Measurements from ENCODE around the gene JPH2.

Gene JPH2

DNA sequence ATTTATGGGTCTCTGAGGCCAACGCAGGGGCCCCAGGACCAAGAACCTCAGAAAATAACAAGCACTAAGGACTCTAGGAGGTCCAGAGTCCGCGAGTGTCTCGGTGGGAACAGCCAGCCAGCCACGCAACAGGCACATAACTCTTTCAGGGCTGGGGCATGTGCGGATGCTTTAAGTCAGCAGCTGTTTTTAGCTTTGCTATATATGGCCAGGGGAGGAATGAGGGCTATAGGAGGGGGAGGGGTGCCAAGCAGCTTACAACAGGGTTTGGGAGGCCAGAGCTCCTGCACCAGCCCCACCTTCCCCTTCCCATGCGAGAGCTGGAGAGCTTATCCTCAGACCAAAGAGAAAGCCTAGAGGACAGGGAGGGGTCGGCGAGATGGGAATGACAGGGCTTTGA is 6.2 kb downstream of the JPH2 start:
- Histone ChIP-seq H3K4me3 (ENCODE audit: low read length) (peak overlapping the region; percentile 23), H3K4me1 (ENCODE audit: control insufficient read depth, insufficient read depth, low read length) (peaks cover 41% of the 10 kb centered on the region), H3K27ac (ENCODE audit: low read depth, low read length) (peak overlapping the region; percentile 96)

GRCh38 chr20:44176833-44177534 is 10.0 kb downstream of the JPH2 start:
- Histone ChIP-seq H3K9ac (ENCODE audit: low read length) (no peak overlapping the region), H3K4me1 (ENCODE audit: control insufficient read depth, insufficient read depth, low read length) (peaks cover 49% of the 10 kb centered on the region), H3K4me3 (ENCODE audit: low read length) (no peak overlapping the region)

More for the DNA sequence above, 6.2 kb downstream of the JPH2 start:
- no peaks in the 10 kb centered on the region for H3K27me3 ChIP-seq (ENCODE audit: control insufficient read depth, insufficient read depth, low read length)
- H3K9ac ChIP-seq (ENCODE audit: low read length), result no peak overlapping the region
- no peaks in the 10 kb centered on the region for H3K36me3 ChIP-seq (ENCODE audit: control insufficient read depth, insufficient read depth, low read length)

DNA sequence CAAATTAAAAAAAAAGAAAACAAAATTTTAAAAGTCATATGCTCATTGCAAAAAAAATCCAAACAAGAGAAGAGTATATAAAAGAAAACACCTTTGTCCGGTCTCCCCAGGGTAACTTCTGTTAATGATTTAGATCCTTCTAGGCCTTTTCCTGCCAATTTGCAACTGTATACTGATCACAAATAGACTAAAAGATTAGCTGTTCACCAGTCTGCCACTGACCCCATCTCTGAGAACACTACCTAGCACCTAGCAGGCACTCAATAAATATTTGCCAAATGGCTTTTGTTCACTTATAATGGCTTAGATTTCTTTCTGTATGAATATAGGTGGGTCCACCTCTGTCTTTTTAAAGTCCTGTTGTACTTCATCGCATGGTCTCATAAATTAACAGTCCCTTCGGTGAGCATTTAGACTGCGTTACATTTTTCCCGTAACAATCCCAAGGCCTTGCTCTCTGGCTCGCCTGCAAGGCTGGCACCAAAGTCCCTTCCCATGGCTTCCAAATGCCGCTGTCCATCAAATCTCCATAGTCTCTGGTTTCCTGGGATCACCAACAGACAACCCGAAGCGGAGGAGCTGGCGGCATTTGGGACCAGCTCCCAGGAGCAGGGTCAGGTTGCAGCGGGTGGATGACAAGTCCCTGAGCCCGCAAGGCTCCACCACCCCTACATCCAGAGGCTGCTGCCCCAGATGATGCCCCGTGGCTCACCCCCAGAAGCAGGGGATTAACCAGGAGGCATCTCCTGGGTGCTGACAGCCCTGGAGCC is 11.8 kb downstream of the JPH2 start:
- Histone ChIP-seq H3K27ac (ENCODE audit: low read depth, low read length) (peak overlapping the region; percentile 78), H3K4me3 (ENCODE audit: low read length) (no peak overlapping the region)

More at GRCh38 chr20:44176833-44177534, 10.0 kb downstream of the JPH2 start:
- Histone ChIP-seq H3K27ac (ENCODE audit: low read depth, low read length) (peak overlapping the region; percentile 96), H3K27me3 (ENCODE audit: control insufficient read depth, insufficient read depth, low read length) (no peaks in the 10 kb centered on the region), H3K36me3 (ENCODE audit: control insufficient read depth, insufficient read depth, low read length) (peaks cover 3% of the 10 kb centered on the region)

GRCh38 chr20:44173846-44174245 is 13.1 kb downstream of the JPH2 start:
- Histone ChIP-seq H3K36me3 (ENCODE audit: control insufficient read depth, insufficient read depth, low read length) (peaks cover 3% of the 10 kb centered on the region), H3K27me3 (ENCODE audit: control insufficient read depth, insufficient read depth, low read length) (no peaks in the 10 kb centered on the region), H3K4me1 (ENCODE audit: control insufficient read depth, insufficient read depth, low read length) (peaks cover 40% of the 10 kb centered on the region), H3K9ac (ENCODE audit: low read length) (no peak overlapping the region), H3K4me3 (ENCODE audit: low read length) (no peak overlapping the region), H3K27ac (ENCODE audit: low read depth, low read length) (peak overlapping the region; percentile 34)

More for the DNA sequence above, 11.8 kb downstream of the JPH2 start:
- H3K9ac ChIP-seq (ENCODE audit: low read length), result no peak overlapping the region
- H3K27me3 ChIP-seq (ENCODE audit: control insufficient read depth, insufficient read depth, low read length), result no peaks in the 10 kb centered on the region
- peaks cover 49% of the 10 kb centered on the region for H3K4me1 ChIP-seq (ENCODE audit: control insufficient read depth, insufficient read depth, low read length)
- peaks cover 3% of the 10 kb centered on the region for H3K36me3 ChIP-seq (ENCODE audit: control insufficient read depth, insufficient read depth, low read length)

- peak overlapping the region; percentile 27 for H3K27ac ChIP-seq (ENCODE audit: low read depth, low read length)
- peaks cover 3% of the 10 kb centered on the region for H3K36me3 ChIP-seq (ENCODE audit: control insufficient read depth, insufficient read depth, low read length)
- H3K4me1 ChIP-seq (ENCODE audit: control insufficient read depth, insufficient read depth, low read length), result peaks cover 41% of the 10 kb centered on the region
Observed at GRCh38 chr20:44173116-44173515, 13.9 kb downstream of the JPH2 start.

DNA sequence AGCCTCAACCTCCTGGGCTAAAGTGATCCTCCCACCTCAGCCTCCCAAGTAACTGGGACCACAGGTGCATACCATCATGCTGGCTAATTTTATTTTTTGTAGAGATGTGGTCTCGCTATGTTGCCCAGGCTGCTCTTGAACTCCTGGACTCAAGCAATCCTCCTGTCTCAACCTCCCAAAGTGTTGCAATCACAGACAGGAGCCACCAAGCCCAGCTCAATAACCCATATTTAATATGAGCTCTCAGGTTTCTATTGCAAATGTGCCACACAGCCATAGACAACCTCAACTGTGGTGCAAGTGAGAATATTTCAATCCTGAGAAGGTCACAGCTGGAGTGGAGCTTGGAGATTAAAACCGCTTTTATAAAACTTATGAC is 14.4 kb downstream of the JPH2 start:
- Histone ChIP-seq H3K27ac (ENCODE audit: low read depth, low read length) (peak overlapping the region; percentile 57), H3K4me3 (ENCODE audit: low read length) (no peak overlapping the region), H3K4me1 (ENCODE audit: control insufficient read depth, insufficient read depth, low read length) (peaks cover 41% of the 10 kb centered on the region), H3K27me3 (ENCODE audit: control insufficient read depth, insufficient read depth, low read length) (no peaks in the 10 kb centered on the region), H3K36me3 (ENCODE audit: control insufficient read depth, insufficient read depth, low read length) (peaks cover 3% of the 10 kb centered on the region), H3K9ac (ENCODE audit: low read length) (no peak overlapping the region)

More at GRCh38 chr20:44173116-44173515, 13.9 kb downstream of the JPH2 start:
- Histone ChIP-seq H3K9ac (ENCODE audit: low read length) (no peak overlapping the region), H3K4me3 (ENCODE audit: low read length) (no peak overlapping the region), H3K27me3 (ENCODE audit: control insufficient read depth, insufficient read depth, low read length) (no peaks in the 10 kb centered on the region)

DNA sequence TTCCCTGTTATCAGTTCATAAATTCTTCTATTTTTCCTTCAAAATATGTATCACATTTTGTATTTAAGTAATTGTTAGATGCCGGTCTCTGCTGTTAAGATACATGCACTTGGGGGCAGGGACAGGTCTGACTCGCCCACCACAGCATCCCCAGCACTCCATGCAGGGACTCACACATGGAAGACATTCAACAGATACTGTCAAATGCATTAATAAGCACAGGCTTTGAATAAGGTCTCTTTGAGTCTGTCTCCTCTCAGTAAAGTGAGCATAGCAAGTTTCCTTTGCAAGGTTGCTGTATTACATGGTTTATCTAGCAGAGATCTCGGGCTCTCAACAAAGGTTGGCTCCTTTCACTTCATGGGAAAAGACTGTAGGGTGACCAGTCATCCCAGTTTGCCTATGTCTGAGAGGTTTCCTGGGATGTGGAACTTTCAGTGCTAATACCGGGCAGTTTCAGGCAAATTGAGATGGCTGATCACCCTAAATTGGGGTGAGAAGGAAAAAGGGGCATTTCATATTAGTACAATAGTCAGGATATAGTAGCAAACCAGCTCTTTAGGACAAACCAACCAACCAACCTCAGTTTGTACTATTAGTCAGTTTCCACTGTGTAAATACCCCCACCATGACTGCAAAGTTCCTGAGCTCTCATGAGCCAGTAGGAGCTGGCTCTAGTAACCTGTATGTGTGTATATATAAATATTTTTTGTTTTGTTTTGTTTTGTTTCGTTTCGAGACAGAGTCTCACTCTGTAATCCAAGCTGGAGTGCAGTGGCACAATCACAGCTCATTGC is 15.0 kb downstream of the JPH2 start:
- peaks cover 3% of the 10 kb centered on the region for H3K36me3 ChIP-seq (ENCODE audit: control insufficient read depth, insufficient read depth, low read length)
- H3K9ac ChIP-seq (ENCODE audit: low read length), result no peak overlapping the region
- H3K4me1 ChIP-seq (ENCODE audit: control insufficient read depth, insufficient read depth, low read length), result peaks cover 42% of the 10 kb centered on the region
- peak overlapping the region; percentile 57 for H3K27ac ChIP-seq (ENCODE audit: low read depth, low read length)
- no peaks in the 10 kb centered on the region for H3K27me3 ChIP-seq (ENCODE audit: control insufficient read depth, insufficient read depth, low read length)
- H3K4me3 ChIP-seq (ENCODE audit: low read length), result no peak overlapping the region

DNA sequence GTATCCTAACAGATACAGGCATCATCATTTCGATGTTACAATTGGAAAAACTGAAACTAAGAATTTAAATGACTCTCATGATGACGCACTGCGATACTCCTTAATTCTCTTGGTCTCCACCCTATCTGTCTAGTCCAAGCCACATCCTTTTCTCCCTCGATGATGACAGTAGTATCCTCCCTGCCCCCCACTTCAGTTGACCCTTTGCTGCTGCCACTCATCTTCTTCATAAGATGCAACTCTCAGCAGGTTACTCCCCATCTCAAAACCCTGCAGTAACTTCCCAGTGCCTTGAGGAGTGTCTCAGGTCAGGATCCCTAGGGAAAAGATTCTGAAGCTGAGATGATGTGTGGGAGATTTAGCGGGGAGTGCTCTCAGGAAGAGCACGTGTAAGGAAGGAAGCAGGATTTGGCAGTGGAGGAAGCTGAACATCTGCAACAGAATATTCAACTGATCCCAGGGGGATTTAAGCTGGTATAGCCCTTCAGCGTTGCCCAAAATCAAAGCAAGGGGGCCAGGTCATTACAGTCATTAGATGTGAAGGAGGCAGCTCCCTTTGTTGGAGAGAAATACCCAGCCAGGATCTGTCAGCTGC is 16.1 kb downstream of the JPH2 start:
- Histone ChIP-seq H3K4me1 (ENCODE audit: control insufficient read depth, insufficient read depth, low read length) (peaks cover 47% of the 10 kb centered on the region), H3K9ac (ENCODE audit: low read length) (no peak overlapping the region), H3K4me3 (ENCODE audit: low read length) (no peak overlapping the region), H3K27me3 (ENCODE audit: control insufficient read depth, insufficient read depth, low read length) (no peaks in the 10 kb centered on the region), H3K36me3 (ENCODE audit: control insufficient read depth, insufficient read depth, low read length) (peaks cover 3% of the 10 kb centered on the region), H3K27ac (ENCODE audit: low read depth, low read length) (peak overlapping the region; percentile 46)

DNA sequence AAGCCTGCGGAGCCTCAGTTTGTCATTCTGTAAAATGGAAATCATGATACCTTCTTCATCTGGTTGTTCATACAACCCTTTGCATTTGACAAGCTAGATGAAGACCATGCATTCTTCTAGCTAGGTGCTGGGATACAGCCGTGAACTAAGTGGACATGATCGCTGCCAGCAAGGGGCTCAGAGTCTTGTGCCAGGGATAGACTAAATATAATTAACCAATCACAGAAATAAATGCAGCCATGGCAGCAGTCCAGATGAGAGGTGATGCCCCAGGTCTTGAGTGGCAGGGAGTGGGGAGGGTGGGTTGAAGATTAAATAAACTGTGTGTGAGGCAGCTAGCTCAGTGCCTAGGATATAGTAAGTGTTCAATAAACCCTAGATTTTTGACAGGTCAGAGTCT is 19.3 kb downstream of the JPH2 start:
- H3K4me3 ChIP-seq (ENCODE audit: low read length), result no peak overlapping the region
- peaks cover 43% of the 10 kb centered on the region for H3K4me1 ChIP-seq (ENCODE audit: control insufficient read depth, insufficient read depth, low read length)
- peak overlapping the region; percentile 82 for H3K27ac ChIP-seq (ENCODE audit: low read depth, low read length)
- H3K36me3 ChIP-seq (ENCODE audit: control insufficient read depth, insufficient read depth, low read length), result no peaks in the 10 kb centered on the region
- H3K9ac ChIP-seq (ENCODE audit: low read length), result no peak overlapping the region
- H3K27me3 ChIP-seq (ENCODE audit: control insufficient read depth, insufficient read depth, low read length), result no peaks in the 10 kb centered on the region

DNA sequence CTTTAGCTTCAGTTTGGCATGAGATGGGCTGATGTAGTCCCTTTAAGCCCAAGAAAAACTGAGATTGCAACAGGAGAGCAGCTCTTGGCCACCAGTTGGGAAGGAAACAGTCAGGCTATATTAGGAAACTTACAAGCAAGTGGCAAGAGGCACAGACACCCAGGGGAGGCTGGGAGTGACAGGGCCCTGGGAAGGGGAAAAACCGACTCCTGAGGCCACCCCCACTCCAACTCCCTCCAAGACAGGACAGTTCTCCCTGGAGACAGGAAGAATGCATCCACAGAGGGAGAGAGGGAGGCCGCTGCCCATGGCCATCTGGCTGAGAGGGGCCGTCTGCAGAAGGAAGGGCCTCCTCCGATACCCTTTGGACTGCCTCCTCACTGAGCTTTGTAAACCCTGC is 20.5 kb downstream of the JPH2 start:
- Histone ChIP-seq H3K4me3 (ENCODE audit: low read length) (no peak overlapping the region), H3K4me1 (ENCODE audit: control insufficient read depth, insufficient read depth, low read length) (peaks cover 36% of the 10 kb centered on the region), H3K36me3 (ENCODE audit: control insufficient read depth, insufficient read depth, low read length) (no peaks in the 10 kb centered on the region), H3K27ac (ENCODE audit: low read depth, low read length) (peak overlapping the region; percentile 82), H3K27me3 (ENCODE audit: control insufficient read depth, insufficient read depth, low read length) (no peaks in the 10 kb centered on the region), H3K9ac (ENCODE audit: low read length) (no peak overlapping the region)

DNA sequence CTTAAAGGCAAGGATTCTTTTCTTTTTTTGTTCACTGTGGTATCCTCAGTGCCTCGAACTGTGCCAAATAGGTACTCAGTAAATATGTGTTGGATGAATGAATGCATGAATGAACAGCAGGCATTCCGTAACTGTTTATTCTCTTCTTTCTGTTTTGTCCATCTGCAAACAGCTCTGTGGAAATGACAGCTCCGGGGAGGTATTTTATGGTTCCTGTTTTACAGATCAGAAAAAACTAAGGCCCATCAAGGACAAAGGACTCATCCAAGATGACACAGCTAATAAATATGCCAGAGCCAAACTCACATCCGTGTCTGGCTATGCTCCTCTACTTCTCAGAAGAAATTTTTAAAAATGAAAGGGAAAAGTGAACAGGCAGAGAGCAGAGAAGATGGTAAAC is 21.0 kb downstream of the JPH2 start:
- Histone ChIP-seq H3K36me3 (ENCODE audit: control insufficient read depth, insufficient read depth, low read length) (no peaks in the 10 kb centered on the region), H3K27me3 (ENCODE audit: control insufficient read depth, insufficient read depth, low read length) (no peaks in the 10 kb centered on the region), H3K4me3 (ENCODE audit: low read length) (no peak overlapping the region), H3K9ac (ENCODE audit: low read length) (no peak overlapping the region), H3K27ac (ENCODE audit: low read depth, low read length) (peak overlapping the region; percentile 82), H3K4me1 (ENCODE audit: control insufficient read depth, insufficient read depth, low read length) (peaks cover 31% of the 10 kb centered on the region)

GRCh38 chr20:44160133-44160532 is 26.9 kb downstream of the JPH2 start:
- Histone ChIP-seq H3K4me3 (ENCODE audit: low read length) (no peak overlapping the region), H3K27me3 (ENCODE audit: control insufficient read depth, insufficient read depth, low read length) (no peaks in the 10 kb centered on the region), H3K36me3 (ENCODE audit: control insufficient read depth, insufficient read depth, low read length) (peaks cover 4% of the 10 kb centered on the region), H3K9ac (ENCODE audit: low read length) (no peak overlapping the region), H3K27ac (ENCODE audit: low read depth, low read length) (peak overlapping the region; percentile 27), H3K4me1 (ENCODE audit: control insufficient read depth, insufficient read depth, low read length) (peaks cover 5% of the 10 kb centered on the region)
